ENCODE data around the gene FAAP20. TPM values are rescaled to one million over a fixed set of nuclear protein-coding genes. Genes with fewer than 3 reads are reported as not detected.

The FAAP20 gene
- total RNA-seq, 1 donor from 2014 or later: 63.8 TPM

DNA sequence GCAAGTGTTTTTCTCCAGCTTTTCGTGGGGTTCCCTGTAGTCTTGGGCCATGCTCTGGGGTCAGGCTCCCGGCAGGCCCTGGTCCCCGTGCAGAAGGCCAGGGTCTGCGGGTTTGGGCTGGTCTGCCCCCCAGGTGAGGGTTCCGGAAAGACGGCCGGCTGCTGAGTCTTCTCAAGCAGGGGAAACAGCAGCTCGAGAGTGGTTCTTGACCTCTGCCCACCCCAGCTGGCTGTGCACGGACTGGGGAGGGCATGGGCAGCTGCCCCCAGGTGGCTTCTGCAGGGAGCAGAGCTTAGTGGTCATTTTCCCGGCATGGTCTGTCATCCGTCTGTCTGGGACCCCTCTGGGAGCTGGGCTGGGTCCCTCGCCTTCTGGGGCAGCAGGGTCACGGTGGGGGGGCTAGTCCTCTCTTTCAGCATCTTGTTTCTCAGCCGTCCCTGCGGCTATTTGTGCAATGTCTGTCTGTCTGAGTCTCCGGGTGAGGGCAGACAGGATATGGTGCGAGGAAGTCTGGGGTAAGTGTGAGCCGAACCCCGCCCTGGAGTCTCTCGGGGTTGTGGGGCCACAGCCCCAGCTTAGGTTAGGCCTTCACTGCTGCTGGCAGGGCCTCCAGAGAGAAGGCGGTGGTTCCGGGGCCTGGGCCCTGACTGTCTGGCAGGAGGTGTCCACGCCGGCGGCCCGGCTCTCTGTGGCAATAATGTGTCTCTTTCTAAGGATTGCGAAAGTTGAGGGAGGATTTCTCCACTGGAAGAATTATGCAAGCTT is 39.6 kb upstream of the FAAP20 start:
- H3K27ac Mint-ChIP-seq: peak overlapping the region; percentile 81
- intact Hi-C loops (cut with micrococcal nuclease): loop anchor here (2.0 kb wide), 2 partner anchors 57 to 67 kb away; no protein-coding TSS in a partner anchor
- H3K9me3 Mint-ChIP-seq: no peaks in the 10 kb centered on the region
- peaks cover 62% of the 10 kb centered on the region for H3K4me1 Mint-ChIP-seq (ENCODE audit: low read depth)
- H3K27me3 Mint-ChIP-seq (ENCODE audit: low read depth): no peaks in the 10 kb centered on the region
- peaks cover 43% of the 10 kb centered on the region for H3K36me3 Mint-ChIP-seq (ENCODE audit: low read depth)
- peak; percentile 66 for DNase-seq (ENCODE audit: low spot score)
- peak overlapping the region; percentile 92 for H3K4me3 Mint-ChIP-seq (ENCODE audit: low read depth)

DNA sequence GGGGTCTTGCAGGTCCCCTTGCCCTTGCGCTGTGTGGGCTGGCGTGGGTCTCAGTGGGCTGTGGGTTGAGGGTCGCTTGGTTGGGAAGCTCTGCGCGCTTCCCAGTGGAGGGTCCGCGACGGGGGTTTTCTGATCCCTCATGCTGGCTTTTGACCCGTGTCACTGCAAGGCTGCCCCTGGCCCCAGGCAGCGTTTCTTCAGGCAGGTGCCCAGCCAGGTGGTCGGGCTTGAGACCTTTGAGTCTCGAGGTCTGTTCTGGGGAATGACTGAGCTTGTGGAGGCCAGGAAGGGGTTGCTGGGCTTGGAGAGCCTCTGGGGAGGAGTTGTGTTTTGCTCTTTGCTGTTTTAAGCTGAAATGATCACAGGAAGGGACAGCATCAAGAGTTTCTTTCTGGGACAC is 38.9 kb upstream of the FAAP20 start:
- peaks cover 59% of the 10 kb centered on the region for H3K4me1 Mint-ChIP-seq (ENCODE audit: low read depth)
- DNase-seq (ENCODE audit: low spot score): no peak
- no peaks in the 10 kb centered on the region for H3K27me3 Mint-ChIP-seq (ENCODE audit: low read depth)
- H3K36me3 Mint-ChIP-seq (ENCODE audit: low read depth): peaks cover 44% of the 10 kb centered on the region
- H3K9me3 Mint-ChIP-seq: no peaks in the 10 kb centered on the region
- peak overlapping the region; percentile 92 for H3K4me3 Mint-ChIP-seq (ENCODE audit: low read depth)
- no peak overlapping the region for H3K27ac Mint-ChIP-seq
- intact Hi-C loops (cut with micrococcal nuclease): loop anchor here (2.0 kb wide), 1 partner anchor 57 kb away; no protein-coding TSS in a partner anchor

DNA sequence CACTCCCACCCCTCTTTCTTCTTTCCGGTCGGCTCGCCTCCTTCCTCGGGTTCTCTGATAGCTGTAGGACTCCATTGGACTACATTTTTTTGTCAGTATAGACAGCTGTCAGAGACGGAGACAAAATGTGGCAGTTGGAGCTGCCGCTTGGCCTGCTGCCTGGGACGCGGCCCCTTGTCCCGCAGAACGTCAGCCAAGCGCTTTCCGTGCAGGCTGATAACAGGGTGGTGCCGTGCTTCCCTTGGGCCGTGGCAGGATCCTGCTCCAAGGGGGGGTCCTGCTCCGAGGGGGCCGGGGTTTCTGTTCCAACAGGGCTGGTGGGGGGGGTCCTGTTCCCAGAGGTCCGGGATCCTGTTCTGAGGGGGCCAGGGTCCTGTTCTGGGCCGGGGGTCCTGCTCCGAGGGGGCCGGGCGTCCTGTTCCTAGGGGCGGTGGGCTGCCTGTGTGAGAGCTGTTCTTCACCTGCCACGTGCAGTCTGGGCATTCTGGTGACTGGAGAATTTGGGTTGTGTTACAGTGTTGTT is 38.4 kb upstream of the FAAP20 start:
- Mint-ChIP-seq H3K4me3 (ENCODE audit: low read depth) (peak overlapping the region; percentile 92), H3K27ac (peak overlapping the region; percentile 30), H3K9me3 (no peaks in the 10 kb centered on the region), H3K36me3 (ENCODE audit: low read depth) (peaks cover 44% of the 10 kb centered on the region), H3K4me1 (ENCODE audit: low read depth) (peaks cover 59% of the 10 kb centered on the region), H3K27me3 (ENCODE audit: low read depth) (no peaks in the 10 kb centered on the region)
- intact Hi-C loops (cut with micrococcal nuclease): loop anchor here (2.0 kb wide), 1 partner anchor 58 kb away; no protein-coding TSS in a partner anchor
- no peak for DNase-seq (ENCODE audit: low spot score)

DNA sequence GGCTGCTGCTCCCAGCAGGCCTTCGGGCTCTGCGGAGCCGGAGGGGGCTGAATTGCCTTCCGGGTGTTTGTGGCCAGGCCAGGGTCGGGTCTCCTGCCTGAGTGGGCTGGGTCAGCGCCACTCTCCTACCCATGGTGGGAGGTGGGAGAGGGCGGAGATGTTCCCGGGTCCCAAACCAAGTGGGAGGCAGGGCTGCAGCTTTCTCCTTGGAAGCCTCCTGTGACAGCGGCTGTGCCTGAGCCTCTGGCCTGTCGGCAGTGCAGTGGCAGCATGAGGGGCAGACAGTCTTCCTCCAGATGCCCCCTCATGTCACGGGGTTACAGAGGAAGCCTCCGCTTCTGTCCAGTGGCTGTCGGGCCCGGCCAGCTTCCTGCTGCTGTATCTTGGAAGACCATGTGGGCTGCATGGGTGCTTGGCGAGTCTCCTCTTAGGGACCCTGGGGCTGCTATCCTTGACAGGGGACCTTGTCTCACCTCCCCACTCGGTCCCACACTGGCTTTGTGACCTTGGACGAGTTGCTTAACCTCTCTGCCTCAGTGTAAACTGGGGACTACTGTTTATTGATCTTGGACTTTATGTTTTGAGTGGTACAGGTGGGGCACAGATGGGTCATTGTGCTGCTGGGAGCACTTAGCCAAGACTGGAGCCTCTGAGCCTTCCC is 37.8 kb upstream of the FAAP20 start:
- no peaks in the 10 kb centered on the region for H3K27me3 Mint-ChIP-seq (ENCODE audit: low read depth)
- intact Hi-C loops (cut with micrococcal nuclease): loop anchor here (2.0 kb wide), 1 partner anchor 58 kb away; no protein-coding TSS in a partner anchor
- no peaks in the 10 kb centered on the region for H3K9me3 Mint-ChIP-seq
- H3K36me3 Mint-ChIP-seq (ENCODE audit: low read depth): peaks cover 43% of the 10 kb centered on the region
- H3K27ac Mint-ChIP-seq: peak overlapping the region; percentile 84
- no peak for DNase-seq (ENCODE audit: low spot score)
- peak overlapping the region; percentile 92 for H3K4me3 Mint-ChIP-seq (ENCODE audit: low read depth)
- H3K4me1 Mint-ChIP-seq (ENCODE audit: low read depth): peaks cover 56% of the 10 kb centered on the region

DNA sequence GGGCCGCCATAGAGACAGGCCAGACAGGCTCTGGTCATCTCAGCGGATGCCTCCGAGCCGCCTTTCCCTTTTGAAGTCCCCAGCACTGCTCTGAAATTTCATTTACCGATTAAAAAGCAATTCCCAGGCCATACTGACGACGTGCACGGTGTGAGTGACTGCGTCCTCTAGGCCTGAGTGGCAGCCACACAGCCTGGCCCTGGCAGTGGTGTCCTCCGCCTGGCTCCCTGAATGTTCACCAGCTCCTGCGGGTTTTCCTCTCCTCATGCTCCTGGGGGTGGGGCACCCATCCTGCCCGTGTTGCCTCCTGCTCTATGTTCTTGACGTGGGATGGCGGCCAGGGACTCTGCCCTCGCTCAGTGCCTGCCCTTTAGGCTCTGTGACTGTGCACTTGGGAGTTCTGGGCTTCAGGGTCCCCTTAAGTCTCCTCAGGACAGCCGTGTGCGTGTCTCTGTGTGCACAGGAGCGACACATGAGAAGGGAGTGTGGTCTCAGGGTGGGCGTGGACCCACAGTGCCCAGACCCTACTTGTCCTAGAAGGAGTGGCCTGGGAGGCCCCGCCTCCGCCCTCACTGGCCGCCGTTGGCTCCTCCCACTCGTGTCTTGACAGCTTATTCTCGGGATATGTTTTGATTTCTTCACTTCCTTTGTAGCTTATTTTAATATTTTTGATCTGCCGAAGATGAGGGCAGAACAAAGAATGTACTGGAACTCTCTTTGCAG is 37.1 kb upstream of the FAAP20 start:
- intact Hi-C loops (cut with micrococcal nuclease): loop anchor here (2.0 kb wide), 1 partner anchor 59 kb away; no protein-coding TSS in a partner anchor
- DNase-seq (ENCODE audit: low spot score): peak; percentile 72
- Mint-ChIP-seq H3K4me1 (ENCODE audit: low read depth) (peaks cover 49% of the 10 kb centered on the region), H3K9me3 (no peaks in the 10 kb centered on the region), H3K27ac (peak overlapping the region; percentile 84), H3K36me3 (ENCODE audit: low read depth) (peaks cover 39% of the 10 kb centered on the region), H3K4me3 (ENCODE audit: low read depth) (peak overlapping the region; percentile 92), H3K27me3 (ENCODE audit: low read depth) (no peaks in the 10 kb centered on the region)

DNA sequence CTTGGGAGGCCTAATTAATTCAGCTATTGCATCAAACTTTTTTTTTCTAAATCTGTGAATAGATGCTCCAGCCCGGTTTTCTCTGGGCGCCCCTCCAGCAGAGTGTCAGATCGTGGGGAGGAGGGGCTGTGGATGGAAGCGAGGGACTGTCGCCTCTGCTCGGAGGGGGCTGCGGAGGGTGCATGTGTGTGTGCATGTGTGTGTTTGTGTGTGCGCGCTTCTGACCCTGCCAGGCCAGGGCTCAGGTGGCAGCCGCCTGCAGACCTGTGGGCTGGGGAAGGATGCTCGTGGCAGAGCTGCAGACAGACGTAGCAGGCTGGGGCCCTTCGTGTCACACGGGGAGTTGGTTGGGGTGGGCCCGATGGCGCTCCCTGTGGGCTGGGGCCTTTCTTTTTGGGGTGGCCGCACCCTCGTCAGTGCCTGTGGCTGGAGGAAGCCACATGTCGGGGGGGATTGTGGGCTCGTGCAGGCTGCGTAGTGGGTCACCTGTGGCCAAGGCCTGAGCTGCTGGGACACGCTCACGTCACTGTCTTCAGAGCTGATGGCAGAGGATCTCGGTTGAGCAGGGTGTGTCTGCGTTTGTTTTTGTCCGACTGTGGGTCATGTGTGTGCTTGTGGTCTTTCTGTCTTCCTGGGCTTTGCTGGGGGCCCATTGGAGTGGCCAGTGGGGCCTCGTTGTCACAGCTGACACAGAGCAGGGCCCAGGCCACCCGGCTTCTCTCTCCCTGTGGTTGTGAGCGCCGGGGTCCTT is 36.4 kb upstream of the FAAP20 start:
- H3K4me3 Mint-ChIP-seq (ENCODE audit: low read depth): peak overlapping the region; percentile 92
- no peaks in the 10 kb centered on the region for H3K9me3 Mint-ChIP-seq
- H3K27me3 Mint-ChIP-seq (ENCODE audit: low read depth): peaks cover 2% of the 10 kb centered on the region
- intact Hi-C loops (cut with micrococcal nuclease): no loop called here
- DNase-seq (ENCODE audit: low spot score): peak; percentile 49
- H3K36me3 Mint-ChIP-seq (ENCODE audit: low read depth): peaks cover 37% of the 10 kb centered on the region
- H3K4me1 Mint-ChIP-seq (ENCODE audit: low read depth): peaks cover 42% of the 10 kb centered on the region
- peak overlapping the region; percentile 84 for H3K27ac Mint-ChIP-seq

DNA sequence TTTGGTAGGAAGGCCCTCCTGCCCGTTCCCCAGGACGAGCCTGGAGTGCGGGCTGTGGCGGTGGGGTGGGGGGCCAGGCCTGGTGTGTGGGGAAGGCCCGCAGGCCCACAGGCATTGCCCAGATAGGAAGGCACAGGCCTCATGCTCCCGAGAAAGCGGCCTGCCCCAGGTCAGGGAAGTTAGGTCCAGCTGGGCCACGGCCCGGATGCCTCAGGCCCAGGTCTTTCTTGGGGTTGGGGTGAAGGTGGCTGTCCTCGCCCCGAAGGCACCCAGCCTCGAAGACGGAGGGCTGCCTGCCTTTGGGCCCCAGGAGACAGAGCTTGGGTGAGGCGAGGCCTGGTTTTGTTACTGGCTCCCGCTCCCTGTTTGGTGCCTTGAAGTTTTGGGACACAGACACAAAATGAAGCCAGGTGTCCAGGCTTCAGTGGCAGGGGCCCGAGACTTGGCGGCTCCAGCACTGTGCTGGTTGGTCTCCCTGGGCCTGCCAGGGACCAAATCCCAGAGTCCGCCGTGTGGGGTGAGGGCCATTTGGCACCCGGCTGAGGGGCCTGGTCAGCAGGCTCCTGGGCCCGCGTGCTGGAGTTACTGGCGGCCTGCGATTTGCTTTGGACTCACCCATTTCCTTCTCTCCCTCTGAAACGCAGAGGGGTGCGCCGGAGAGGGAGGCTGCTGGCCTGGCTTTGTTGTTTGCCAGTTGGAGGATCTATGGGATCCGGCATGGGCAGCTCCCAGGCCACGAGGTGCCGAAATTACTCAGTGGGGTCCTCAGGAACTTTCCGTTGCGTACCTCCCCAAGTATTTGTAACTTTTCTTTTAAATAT is 35.5 kb upstream of the FAAP20 start:
- Mint-ChIP-seq H3K4me3 (ENCODE audit: low read depth) (peak overlapping the region; percentile 92), H3K4me1 (ENCODE audit: low read depth) (peaks cover 33% of the 10 kb centered on the region), H3K9me3 (no peaks in the 10 kb centered on the region), H3K27me3 (ENCODE audit: low read depth) (peaks cover 2% of the 10 kb centered on the region), H3K36me3 (ENCODE audit: low read depth) (peaks cover 32% of the 10 kb centered on the region), H3K27ac (peak overlapping the region; percentile 84)
- intact Hi-C loops (cut with micrococcal nuclease): no loop called here
- DNase-seq (ENCODE audit: low spot score): no peak

DNA sequence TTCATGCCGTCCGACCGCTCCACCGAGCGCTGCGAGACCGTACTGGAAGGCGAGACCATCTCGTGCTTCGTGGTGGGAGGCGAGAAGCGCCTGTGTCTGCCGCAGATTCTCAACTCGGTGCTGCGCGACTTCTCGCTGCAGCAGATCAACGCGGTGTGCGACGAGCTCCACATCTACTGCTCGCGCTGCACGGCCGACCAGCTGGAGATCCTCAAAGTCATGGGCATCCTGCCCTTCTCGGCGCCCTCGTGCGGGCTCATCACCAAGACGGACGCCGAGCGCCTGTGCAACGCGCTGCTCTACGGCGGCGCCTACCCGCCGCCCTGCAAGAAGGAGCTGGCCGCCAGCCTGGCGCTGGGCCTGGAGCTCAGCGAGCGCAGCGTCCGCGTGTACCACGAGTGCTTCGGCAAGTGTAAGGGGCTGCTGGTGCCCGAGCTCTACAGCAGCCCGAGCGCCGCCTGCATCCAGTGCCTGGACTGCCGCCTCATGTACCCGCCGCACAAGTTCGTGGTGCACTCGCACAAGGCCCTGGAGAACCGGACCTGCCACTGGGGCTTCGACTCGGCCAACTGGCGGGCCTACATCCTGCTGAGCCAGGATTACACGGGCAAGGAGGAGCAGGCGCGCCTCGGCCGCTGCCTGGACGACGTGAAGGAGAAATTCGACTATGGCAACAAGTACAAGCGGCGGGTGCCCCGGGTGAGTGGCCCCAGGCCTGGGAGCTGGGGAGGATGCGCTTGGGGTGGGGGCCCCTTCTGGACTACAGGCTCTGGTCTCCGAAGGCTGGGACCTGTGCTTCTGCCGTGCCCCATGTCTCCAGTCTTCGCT is 34.7 kb upstream of the FAAP20 start:
- H3K36me3 Mint-ChIP-seq (ENCODE audit: low read depth): peaks cover 28% of the 10 kb centered on the region
- no peaks in the 10 kb centered on the region for H3K9me3 Mint-ChIP-seq
- peaks cover 2% of the 10 kb centered on the region for H3K27me3 Mint-ChIP-seq (ENCODE audit: low read depth)
- DNase-seq (ENCODE audit: low spot score): peak; percentile 52
- intact Hi-C loops (cut with micrococcal nuclease): no loop called here
- peak overlapping the region; percentile 85 for H3K27ac Mint-ChIP-seq
- H3K4me1 Mint-ChIP-seq (ENCODE audit: low read depth): peaks cover 29% of the 10 kb centered on the region
- H3K4me3 Mint-ChIP-seq (ENCODE audit: low read depth): peak overlapping the region; percentile 92

DNA sequence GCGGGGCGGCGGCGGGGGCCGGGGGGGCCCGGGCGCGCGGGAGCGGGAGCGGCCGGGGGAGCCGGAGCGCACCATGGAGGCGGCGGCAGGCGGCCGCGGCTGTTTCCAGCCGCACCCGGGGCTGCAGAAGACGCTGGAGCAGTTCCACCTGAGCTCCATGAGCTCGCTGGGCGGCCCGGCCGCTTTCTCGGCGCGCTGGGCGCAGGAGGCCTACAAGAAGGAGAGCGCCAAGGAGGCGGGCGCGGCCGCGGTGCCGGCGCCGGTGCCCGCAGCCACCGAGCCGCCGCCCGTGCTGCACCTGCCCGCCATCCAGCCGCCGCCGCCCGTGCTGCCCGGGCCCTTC is 34.1 kb upstream of the FAAP20 start:
- Mint-ChIP-seq H3K4me1 (ENCODE audit: low read depth) (peaks cover 26% of the 10 kb centered on the region), H3K4me3 (ENCODE audit: low read depth) (peak overlapping the region; percentile 92), H3K36me3 (ENCODE audit: low read depth) (peaks cover 28% of the 10 kb centered on the region), H3K9me3 (no peaks in the 10 kb centered on the region), H3K27me3 (ENCODE audit: low read depth) (peaks cover 2% of the 10 kb centered on the region), H3K27ac (peak overlapping the region; percentile 85)
- intact Hi-C loops (cut with micrococcal nuclease): no loop called here
- DNase-seq (ENCODE audit: low spot score): peak; percentile 34

DNA sequence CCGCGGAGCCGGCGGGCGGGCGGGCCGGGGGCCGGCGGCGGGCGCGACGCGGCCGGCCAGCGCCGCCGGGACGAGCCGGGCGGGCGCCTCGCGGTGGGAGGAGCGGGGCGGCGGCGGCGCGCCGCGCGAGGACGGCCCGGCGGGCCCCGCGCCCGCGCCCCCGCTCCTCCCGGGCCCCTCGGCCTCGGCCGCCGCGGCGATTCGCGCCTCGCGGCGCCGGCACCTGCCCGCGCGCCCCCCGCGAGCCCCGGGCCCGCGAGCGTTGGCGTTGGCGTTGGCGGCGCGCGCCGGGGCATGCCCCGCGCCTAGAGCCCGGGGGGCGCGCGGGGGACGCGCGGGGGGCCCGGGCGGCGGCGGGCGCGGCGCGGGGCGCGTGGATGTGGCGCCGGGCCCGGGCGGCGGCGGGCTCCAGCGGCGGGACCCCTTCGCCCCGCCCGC is 33.6 kb upstream of the FAAP20 start, which contains the start of gene SKI:
Gene SKI, plus strand, starts transcription at position 163 of the 438 bp plus-strand sequence. CDS start 448 bp downstream, outside the sequence.
- DNase-seq (ENCODE audit: low spot score): no peak
- no peaks in the 10 kb centered on the region for H3K9me3 Mint-ChIP-seq
- peak within 1 kb of the TSS; percentile 85 for H3K27ac Mint-ChIP-seq
- intact Hi-C loops (cut with micrococcal nuclease): no loop called here
- peak within 1 kb of the TSS; percentile 92 for H3K4me3 Mint-ChIP-seq (ENCODE audit: low read depth)
- H3K36me3 Mint-ChIP-seq (ENCODE audit: low read depth): peaks cover 28% of the 10 kb centered on the region
- H3K4me1 Mint-ChIP-seq (ENCODE audit: low read depth): peaks cover 21% of the 10 kb centered on the region
- peaks cover 2% of the 10 kb centered on the region for H3K27me3 Mint-ChIP-seq (ENCODE audit: low read depth)
